Hippocampal formation (tissue), 2 donors: ENCODE measurements around the gene ZFR.
"Not testable (repeated sequence)": the region's sequence is repeated elsewhere in the genome, so short reads cannot be mapped to it uniquely, and the experiment has no call there.

Source experiments
- DNase-seq, 2 donors: peaks; one replicate each; lab custom pipeline; 2025; lab: John Stamatoyannopoulos, UW

The ZFR gene

GRCh38 chr5:32358611-32359010 is 85.9 kb downstream of the ZFR start:
- DNase-seq: no peak

GRCh38 chr5:32357658-32358057 is 86.9 kb downstream of the ZFR start:
- no peak for DNase-seq

GRCh38 chr5:32355686-32356085 is 88.9 kb downstream of the ZFR start:
- DNase-seq: no peak

GRCh38 chr5:32353420-32353819 is 91.1 kb downstream of the ZFR start:
- no peak for DNase-seq

GRCh38 chr5:32352685-32353084 is 91.9 kb downstream of the ZFR start:
- no peak for DNase-seq

GRCh38 chr5:32346869-32347268 is 97.7 kb downstream of the ZFR start:
- no peak for DNase-seq

GRCh38 chr5:32343058-32343672 is 101.4 kb downstream of the ZFR start:
- DNase-seq: no peak

GRCh38 chr5:32342656-32343055 is 101.9 kb downstream of the ZFR start:
- no peak for DNase-seq

- DNase-seq: no peak
Measured at GRCh38 chr5:32339878-32340277, 104.7 kb downstream of the ZFR start.

- no peak for DNase-seq
Measured at GRCh38 chr5:32339198-32339597, 105.3 kb downstream of the ZFR start.

GRCh38 chr5:32332966-32333365 is 111.6 kb downstream of the ZFR start:
- DNase-seq: no peak

- DNase-seq: no peak
Measured at GRCh38 chr5:32332361-32332760, 112.2 kb downstream of the ZFR start.

- DNase-seq: no peak
Measured at GRCh38 chr5:32331935-32332274, 112.6 kb downstream of the ZFR start.

- no peak for DNase-seq
Measured at GRCh38 chr5:32331217-32331934, 113.2 kb downstream of the ZFR start.

GRCh38 chr5:32330126-32330971 is 114.2 kb downstream of the ZFR start:
- no peak for DNase-seq

- peak; percentile 54 to 60 for DNase-seq
Measured at GRCh38 chr5:32329395-32329834, 115.1 kb downstream of the ZFR start.

- DNase-seq: no peak
Measured at GRCh38 chr5:32326216-32326772, 118.2 kb downstream of the ZFR start.

GRCh38 chr5:32325616-32326015 is 118.9 kb downstream of the ZFR start:
- DNase-seq: no peak

- no peak for DNase-seq
Measured at GRCh38 chr5:32325062-32325461, 119.5 kb downstream of the ZFR start.

- no peak for DNase-seq
Measured at GRCh38 chr5:32323741-32324140, 120.8 kb downstream of the ZFR start.

- DNase-seq: no peak
Measured at GRCh38 chr5:32322882-32323281, 121.7 kb downstream of the ZFR start.

- not testable (repeated sequence) for DNase-seq
Measured at GRCh38 chr5:32321787-32322186, 122.8 kb downstream of the ZFR start.

GRCh38 chr5:32320576-32320975 is 124.0 kb downstream of the ZFR start:
- no peak for DNase-seq
